Measurements from ENCODE around the gene RPRD2. TPM values are rescaled to one million over a fixed set of nuclear protein-coding genes. Genes with fewer than 3 reads are reported as not detected.

Gene RPRD2
- polyA plus RNA-seq, 1 donor (not counting 4 experiments of a cell fraction or from before 2014, with no cell fraction given) = 9.1 TPM

DNA sequence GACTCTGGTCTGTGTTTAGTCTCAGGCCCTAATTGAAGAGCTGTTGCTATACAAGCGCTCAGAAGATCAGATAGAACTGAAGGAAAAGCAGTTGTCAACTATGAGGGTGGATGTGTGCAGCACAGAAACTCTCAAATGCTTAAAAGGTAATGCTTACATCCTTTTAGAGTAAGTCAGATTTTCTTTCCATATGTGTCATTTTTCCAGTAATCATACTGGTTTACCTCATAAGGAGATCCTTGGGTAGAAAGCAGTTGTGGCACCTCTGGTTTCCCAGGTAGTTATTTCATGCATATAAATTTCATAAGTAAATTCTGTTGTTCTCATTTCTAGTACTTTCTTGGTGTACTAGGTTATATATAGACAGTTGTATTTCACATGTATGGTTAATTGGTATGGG lies 80.3 kb downstream of the RPRD2 start:
- H3K4me1 ChIP-seq (ENCODE audit: control insufficient read depth, extremely low read depth, insufficient read depth, low read length) = no peaks in the 10 kb centered on the region
- TF ChIP-seq EZH2 (IDR thresholded peaks at IDR 0.05; ENCODE audit: low read length) = no peak
- TF ChIP-seq, protein P1, sequence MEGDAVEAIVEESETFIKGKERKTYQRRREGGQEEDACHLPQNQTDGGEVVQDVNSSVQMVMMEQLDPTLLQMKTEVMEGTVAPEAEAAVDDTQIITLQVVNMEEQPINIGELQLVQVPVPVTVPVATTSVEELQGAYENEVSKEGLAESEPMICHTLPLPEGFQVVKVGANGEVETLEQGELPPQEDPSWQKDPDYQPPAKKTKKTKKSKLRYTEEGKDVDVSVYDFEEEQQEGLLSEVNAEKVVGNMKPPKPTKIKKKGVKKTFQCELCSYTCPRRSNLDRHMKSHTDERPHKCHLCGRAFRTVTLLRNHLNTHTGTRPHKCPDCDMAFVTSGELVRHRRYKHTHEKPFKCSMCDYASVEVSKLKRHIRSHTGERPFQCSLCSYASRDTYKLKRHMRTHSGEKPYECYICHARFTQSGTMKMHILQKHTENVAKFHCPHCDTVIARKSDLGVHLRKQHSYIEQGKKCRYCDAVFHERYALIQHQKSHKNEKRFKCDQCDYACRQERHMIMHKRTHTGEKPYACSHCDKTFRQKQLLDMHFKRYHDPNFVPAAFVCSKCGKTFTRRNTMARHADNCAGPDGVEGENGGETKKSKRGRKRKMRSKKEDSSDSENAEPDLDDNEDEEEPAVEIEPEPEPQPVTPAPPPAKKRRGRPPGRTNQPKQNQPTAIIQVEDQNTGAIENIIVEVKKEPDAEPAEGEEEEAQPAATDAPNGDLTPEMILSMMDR (optimal IDR thresholded peaks at IDR 0.05 in 1 of 3, IDR thresholded peaks at IDR 0.05 in 1 of 3, conservative IDR thresholded peaks at IDR 0.05 in 1 of 3; ENCODE audit: extremely low read depth in 1 of 3, insufficient read depth in 2 of 3, low read length in 3 of 3) = no peak
- H3K4me3 ChIP-seq (ENCODE audit: control insufficient read depth in 2 of 3, extremely low read depth in 1 of 3, insufficient read depth in 2 of 3, low read depth in 1 of 3, low read length in 3 of 3) = no peak overlapping the region
- H3K9ac ChIP-seq (ENCODE audit: control insufficient read depth, extremely low read depth, insufficient read depth, low read length) = no peak overlapping the region
- peaks cover 1 to 4% of the 10 kb centered on the region in 2 experiments for H3K36me3 ChIP-seq (ENCODE audit: control insufficient read depth in 2 of 2, extremely low read depth in 1 of 2, insufficient read depth in 2 of 2, low read length in 2 of 2)
- no peak overlapping the region for H3K27ac ChIP-seq (ENCODE audit: control insufficient read depth, insufficient read depth, low read length)
- dilution Hi-C loops (cut with MboI; ENCODE audit: extremely low pct_ligation_motif_present, low sequenced_read_pairs) = no loop called here
- no peak overlapping the region for H3K4me2 ChIP-seq (ENCODE audit: control insufficient read depth, extremely low read depth, insufficient read depth, low read depth, low read length)
- no peak for FAIRE-seq
- no peaks in the 10 kb centered on the region for H3K27me3 ChIP-seq (ENCODE audit: control insufficient read depth, extremely low read depth, insufficient read depth, low read length)
- H3K9me3 ChIP-seq (ENCODE audit: control insufficient read depth, low read depth, low read length) = no peaks in the 10 kb centered on the region
- no peak for DNase-seq (ENCODE audit: low read depth, low spot score)
- H3K9me1 ChIP-seq (ENCODE audit: control insufficient read depth, extremely low read depth, insufficient read depth, low read length) = no peaks in the 10 kb centered on the region
- H2AFZ ChIP-seq (ENCODE audit: control insufficient read depth, low read length) = no peak overlapping the region
- no peaks in the 10 kb centered on the region for H4K20me1 ChIP-seq (ENCODE audit: control insufficient read depth, extremely low read depth, insufficient read depth, low read length)
- H3K79me2 ChIP-seq (ENCODE audit: control insufficient read depth, insufficient read depth, low read length) = no peaks in the 10 kb centered on the region

DNA sequence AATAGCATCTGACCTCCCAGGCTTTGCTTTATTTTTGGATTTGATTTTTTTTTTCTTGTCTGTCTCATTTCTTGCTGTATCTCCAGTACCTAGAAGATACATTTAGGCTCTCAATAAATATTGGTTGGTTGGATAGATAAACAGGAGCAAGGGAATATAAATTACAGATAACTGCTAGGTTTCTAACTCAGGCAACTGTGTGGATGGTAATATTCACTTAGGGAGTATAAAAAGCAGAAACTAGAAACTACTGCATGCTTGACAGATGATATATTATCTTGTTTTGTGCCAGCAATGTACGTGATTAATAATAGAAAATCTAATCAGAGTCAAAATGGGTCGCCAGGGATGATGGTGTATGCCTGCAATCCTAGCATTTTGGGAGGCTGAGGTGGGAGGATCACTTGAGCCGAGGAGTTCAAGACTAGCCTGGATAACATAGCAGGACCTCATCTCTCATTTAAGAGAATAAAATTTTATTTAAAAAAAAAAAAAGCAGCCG lies 92.2 kb downstream of the RPRD2 start:
- no peaks in the 10 kb centered on the region for H3K79me2 ChIP-seq (ENCODE audit: control insufficient read depth, insufficient read depth, low read length)
- no peaks in the 10 kb centered on the region for H3K9me1 ChIP-seq (ENCODE audit: control insufficient read depth, extremely low read depth, insufficient read depth, low read length)
- no peaks in the 10 kb centered on the region for H3K4me1 ChIP-seq (ENCODE audit: control insufficient read depth, extremely low read depth, insufficient read depth, low read length)
- H3K4me2 ChIP-seq (ENCODE audit: control insufficient read depth, extremely low read depth, insufficient read depth, low read depth, low read length) = no peak overlapping the region
- no peak for DNase-seq (ENCODE audit: low read depth, low spot score)
- H3K4me3 ChIP-seq (ENCODE audit: control insufficient read depth in 2 of 3, extremely low read depth in 1 of 3, insufficient read depth in 2 of 3, low read depth in 1 of 3, low read length in 3 of 3) = no peak overlapping the region
- TF ChIP-seq EZH2 (IDR thresholded peaks at IDR 0.05; ENCODE audit: low read length) = no peak
- TF ChIP-seq, protein P1 (optimal IDR thresholded peaks at IDR 0.05 in 1 of 3, IDR thresholded peaks at IDR 0.05 in 1 of 3, conservative IDR thresholded peaks at IDR 0.05 in 1 of 3; ENCODE audit: extremely low read depth in 1 of 3, insufficient read depth in 2 of 3, low read length in 3 of 3) = no peak
- no peaks in the 10 kb centered on the region for H4K20me1 ChIP-seq (ENCODE audit: control insufficient read depth, extremely low read depth, insufficient read depth, low read length)
- no peak for FAIRE-seq
- H3K27ac ChIP-seq (ENCODE audit: control insufficient read depth, insufficient read depth, low read length) = no peak overlapping the region
- dilution Hi-C loops (cut with MboI; ENCODE audit: extremely low pct_ligation_motif_present, low sequenced_read_pairs) = no loop called here
- H3K27me3 ChIP-seq (ENCODE audit: control insufficient read depth, extremely low read depth, insufficient read depth, low read length) = no peaks in the 10 kb centered on the region
- peaks cover 7 to 15% of the 10 kb centered on the region in 2 experiments for H3K36me3 ChIP-seq (ENCODE audit: control insufficient read depth in 2 of 2, extremely low read depth in 1 of 2, insufficient read depth in 2 of 2, low read length in 2 of 2)
- no peaks in the 10 kb centered on the region for H3K9me3 ChIP-seq (ENCODE audit: control insufficient read depth, low read depth, low read length)
- no peak overlapping the region for H2AFZ ChIP-seq (ENCODE audit: control insufficient read depth, low read length)
- no peak overlapping the region for H3K9ac ChIP-seq (ENCODE audit: control insufficient read depth, extremely low read depth, insufficient read depth, low read length)

All from keratinocyte (primary cell).